Thymus (tissue), 11 donors: Measurements from ENCODE around the gene PARD3. TPM values are rescaled to one million over a fixed set of nuclear protein-coding genes. Genes with fewer than 3 reads are reported as not detected.

Source experiments
- DNase-seq, 9 donors: peaks; one replicate each; pipeline ENCODE4 v3.0.0-alpha.2; 2013; ENCODE audit warnings: low spot score in 9 of 9, low read depth in 6 of 9, missing footprints in 1 of 9
- H3K27ac ChIP-seq, 2 donors: one replicate each; pipeline ENCODE4 v1.5.1; 2013; ENCODE audit warnings: control low read depth in 1 of 2, low read depth in 1 of 2, low read length in 1 of 2, mild to moderate bottlenecking in 1 of 2, moderate library complexity in 1 of 2
- H3K27me3 ChIP-seq, 2 donors: one replicate each; pipeline ENCODE4 v1.5.1; 2013; ENCODE audit warnings: low read length in 1 of 2; ENCODE audit not compliant: control insufficient read depth in 2 of 2, insufficient read depth in 1 of 2
- H3K36me3 ChIP-seq, 2 donors: one replicate each; pipeline ENCODE4 v1.5.1; 2013; ENCODE audit warnings: low read length in 1 of 2, mild to moderate bottlenecking in 1 of 2, moderate library complexity in 1 of 2; ENCODE audit not compliant: control insufficient read depth in 2 of 2, insufficient read depth in 2 of 2
- H3K4me1 ChIP-seq, 2 donors: one replicate each; pipeline ENCODE4 v1.5.1; 2013; ENCODE audit warnings: low read length in 2 of 2; ENCODE audit not compliant: control insufficient read depth in 2 of 2, insufficient read depth in 2 of 2
- H3K4me3 ChIP-seq, 2 donors: one replicate each; pipeline ENCODE4 v1.5.1; 2013; ENCODE audit warnings: low read length in 2 of 2, control low read depth in 1 of 2, mild to moderate bottlenecking in 1 of 2
- H3K9me3 ChIP-seq, 2 donors: one replicate each; pipeline ENCODE4 v1.5.1; 2013; ENCODE audit warnings: low read length in 1 of 2, mild to moderate bottlenecking in 1 of 2; ENCODE audit not compliant: control insufficient read depth in 2 of 2, insufficient read depth in 1 of 2
- WGBS: extraction: QIAGEN DNeasy Blood & Tissue Kit; methylation state at CpG from one replicate; pipeline ENCODE4 v1.1.7; 2013; 5-methylcytosine and 5-hydroxymethylcytosine counted together
- polyA plus RNA-seq: library from polyadenylated mRNA; stranded (reverse); fragments of 200-250 nt; gene quantifications from one replicate; pipeline ENCODE4 v1.2.3, GENCODE V29; 2013
- total RNA-seq: library from RNA; stranded (reverse); fragments of 120-200 nt; gene quantifications from one replicate; pipeline ENCODE4 v1.2.4, GENCODE V29; 2013
- donor health status: healthy.

Gene PARD3
- total and polyA plus RNA-seq, 2 donors, result 13.3 to 23.5 TPM

- Histone ChIP-seq H3K27ac (peak overlapping the region in 1 of 2 donors; percentile 86), H3K4me3 (peak overlapping the region; percentile 42 to 49), H3K4me1 (peaks cover 12 to 30% of the 10 kb centered on the region in 2 donors), H3K27me3 (no peaks in the 10 kb centered on the region), H3K36me3 (no peaks in the 10 kb centered on the region), H3K9me3 (no peaks in the 10 kb centered on the region)
- DNase-seq, result peak; percentile 61 to 89 (median 72)
- 2% methylated on average over 11 of the region's 11 CpGs for WGBS
Measured at GRCh38 chr10:34780818-34781380, 34.2 kb downstream of the PARD3 start.

GRCh38 chr10:34778237-34778636 is 36.9 kb downstream of the PARD3 start:
- no peaks in the 10 kb centered on the region for H3K36me3 ChIP-seq
- H3K9me3 ChIP-seq, result no peaks in the 10 kb centered on the region
- no peaks in the 10 kb centered on the region for H3K27me3 ChIP-seq
- DNase-seq, result no peak
- H3K4me1 ChIP-seq, result peaks cover 12 to 33% of the 10 kb centered on the region in 2 donors
- no peak overlapping the region for H3K4me3 ChIP-seq
- no peak overlapping the region for H3K27ac ChIP-seq
- 98% methylated on average over 3 of the region's 3 CpGs for WGBS

DNA sequence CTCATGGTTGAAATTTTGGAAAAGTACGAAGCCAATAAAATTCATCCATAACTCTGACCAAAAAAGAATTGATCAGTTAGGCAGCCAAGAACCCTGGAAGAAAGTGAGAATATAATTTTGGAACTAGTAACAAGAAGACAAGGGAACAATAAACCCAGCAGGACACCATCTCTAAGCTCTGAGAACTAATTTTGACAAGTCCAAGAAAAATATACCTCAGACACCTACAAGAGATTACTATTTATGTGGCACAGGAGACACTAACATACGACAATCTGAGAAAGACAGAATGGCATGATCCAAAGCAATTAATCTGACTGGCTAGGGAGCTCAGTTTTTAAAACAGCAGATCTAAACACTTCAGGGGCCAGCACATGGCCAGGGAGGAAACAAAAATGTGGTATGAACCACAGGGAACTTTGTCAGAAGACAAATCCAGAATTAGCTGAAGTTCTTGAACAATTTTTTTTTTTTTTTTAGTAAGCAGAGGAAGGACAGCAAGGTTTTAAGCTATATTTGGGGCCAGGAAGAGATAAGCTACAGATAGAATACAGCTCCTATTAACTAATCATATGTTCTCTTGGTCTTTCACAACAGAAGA is 38.9 kb downstream of the PARD3 start:
- Histone ChIP-seq H3K27me3 (no peaks in the 10 kb centered on the region), H3K9me3 (no peaks in the 10 kb centered on the region), H3K27ac (no peak overlapping the region), H3K36me3 (no peaks in the 10 kb centered on the region), H3K4me1 (peaks cover 15 to 34% of the 10 kb centered on the region in 2 donors), H3K4me3 (no peak overlapping the region)
- WGBS, result 82% methylated on average over 2 of the region's 2 CpGs
- no peak for DNase-seq

GRCh38 chr10:34775044-34775637 is 40.0 kb downstream of the PARD3 start:
- H3K4me1 ChIP-seq, result peaks cover 13 to 35% of the 10 kb centered on the region in 2 donors
- no peak overlapping the region for H3K27ac ChIP-seq
- WGBS, result 98% methylated on average over 3 of the region's 3 CpGs
- no peaks in the 10 kb centered on the region for H3K27me3 ChIP-seq
- DNase-seq, result no peak
- H3K9me3 ChIP-seq, result no peaks in the 10 kb centered on the region
- H3K36me3 ChIP-seq, result no peaks in the 10 kb centered on the region
- H3K4me3 ChIP-seq, result no peak overlapping the region

DNA sequence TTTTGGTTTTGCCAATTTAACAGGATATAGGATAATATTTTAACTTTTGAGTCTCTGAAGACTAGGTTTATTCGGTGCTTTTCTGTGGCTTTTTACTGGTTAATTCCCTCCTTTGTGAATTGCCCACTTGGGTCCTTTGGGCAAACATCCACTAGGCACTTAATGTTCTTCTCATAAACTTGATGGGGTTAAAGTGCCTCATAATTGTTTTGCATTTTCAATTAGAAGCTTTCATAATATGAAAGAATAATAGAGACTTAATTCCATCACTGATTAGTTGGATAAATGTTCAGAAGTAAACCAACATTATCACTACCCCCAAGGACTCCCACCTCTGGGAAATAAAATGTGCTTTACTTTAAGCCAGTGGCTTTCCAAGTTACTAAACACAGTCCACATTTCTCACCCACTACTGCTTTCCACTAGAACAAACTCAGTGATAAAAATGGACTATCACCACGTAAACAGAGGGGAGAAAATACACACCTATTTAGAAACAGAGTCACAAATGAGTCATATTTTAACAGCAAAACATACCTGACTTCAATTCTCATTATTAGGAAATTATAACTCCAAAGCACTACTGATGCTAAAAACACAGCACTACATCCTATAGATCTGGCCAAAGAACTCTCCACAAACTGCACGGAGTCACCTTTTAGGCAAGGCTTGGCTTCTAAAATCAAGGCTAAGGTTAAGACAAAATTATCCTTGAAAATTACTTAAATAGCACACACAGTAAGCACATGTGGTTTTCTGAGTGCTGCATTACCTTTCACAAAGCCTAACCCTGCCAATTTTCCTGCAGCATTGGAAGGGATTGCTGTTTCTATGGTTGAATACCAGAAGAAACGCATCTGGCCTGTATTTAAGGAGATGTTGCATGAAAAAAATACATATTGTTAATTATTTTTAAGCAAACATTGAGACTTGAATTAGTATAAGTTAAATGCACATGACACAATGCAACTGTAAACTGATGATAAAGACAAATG is 41.2 kb downstream of the PARD3 start:
- 98% methylated on average over 4 of the region's 4 CpGs for WGBS
- H3K36me3 ChIP-seq, result no peaks in the 10 kb centered on the region
- DNase-seq, result no peak
- H3K4me1 ChIP-seq, result peaks cover 13 to 42% of the 10 kb centered on the region in 2 donors
- H3K27ac ChIP-seq, result no peak overlapping the region
- no peaks in the 10 kb centered on the region for H3K9me3 ChIP-seq
- no peak overlapping the region for H3K4me3 ChIP-seq
- no peaks in the 10 kb centered on the region for H3K27me3 ChIP-seq

- no peaks in the 10 kb centered on the region for H3K36me3 ChIP-seq
- H3K27ac ChIP-seq, result peak overlapping the region; percentile 82 to 96
- H3K27me3 ChIP-seq, result no peaks in the 10 kb centered on the region
- no peak overlapping the region for H3K4me3 ChIP-seq
- peaks cover 0 to 2% of the 10 kb centered on the region in 2 donors for H3K9me3 ChIP-seq
- DNase-seq, result peak in 4 of 9 donors; percentile 39 to 79 (median 52)
- 80% methylated on average over 4 of the region's 4 CpGs for WGBS
- peaks cover 13 to 56% of the 10 kb centered on the region in 2 donors for H3K4me1 ChIP-seq
Measured at GRCh38 chr10:34771525-34771924, 43.6 kb downstream of the PARD3 start.

GRCh38 chr10:34771106-34771505 is 44.0 kb downstream of the PARD3 start:
- Histone ChIP-seq H3K36me3 (no peaks in the 10 kb centered on the region), H3K27ac (peak overlapping the region; percentile 78 to 96), H3K4me3 (no peak overlapping the region), H3K4me1 (peaks cover 13 to 58% of the 10 kb centered on the region in 2 donors), H3K27me3 (no peaks in the 10 kb centered on the region), H3K9me3 (peaks cover 0 to 2% of the 10 kb centered on the region in 2 donors)
- peak in 3 of 9 donors; percentile 19 to 65 (median 48) for DNase-seq
- WGBS, result 55% methylated on average over 3 of the region's 3 CpGs

- Histone ChIP-seq H3K27ac (peak overlapping the region in 1 of 2 donors; percentile 96), H3K27me3 (no peaks in the 10 kb centered on the region), H3K36me3 (no peaks in the 10 kb centered on the region), H3K4me1 (peaks cover 13 to 70% of the 10 kb centered on the region in 2 donors), H3K9me3 (peaks cover 0 to 2% of the 10 kb centered on the region in 2 donors), H3K4me3 (no peak overlapping the region)
- WGBS, result 63% methylated on average over 2 of the region's 2 CpGs
- no peak for DNase-seq
Measured at GRCh38 chr10:34769899-34770298, 45.2 kb downstream of the PARD3 start.
